OCI-LY3 (cell line): ENCODE measurements around the gene SLC25A21.

Experiments
- CTCF ChIP-seq: fragments of 200-600, 300-600 bp; sonication (generic); IDR thresholded peaks from 2 replicates; pipeline ENCODE4 v1.5.1; 2014; ENCODE audit warnings: antibody characterized with exemption, low read length, low read depth
- EZH2phosphoT487 ChIP-seq: fragments of 200-600 bp; shearing (Covaris generic); IDR thresholded peaks from 2 replicates; pipeline ENCODE4 v1.6.1; 2018; ENCODE audit warnings: antibody characterized with exemption, mixed run types, low read depth

GRCh38 chr14:36723530-36723929, 448.9 kb downstream of the SLC25A21 start:
- TF ChIP-seq CTCF (no peak), EZH2phosphoT487 (no peak)
